ENCODE measurements around the gene CDKAL1.
"Not testable (repeated sequence)": the region's sequence is repeated elsewhere in the genome, so short reads cannot be mapped to it uniquely, and the experiment has no call there.

The CDKAL1 gene

GRCh38 chr6:20755631-20756030 lies 221.4 kb downstream of the CDKAL1 start:
- no peak for DNase-seq

DNA sequence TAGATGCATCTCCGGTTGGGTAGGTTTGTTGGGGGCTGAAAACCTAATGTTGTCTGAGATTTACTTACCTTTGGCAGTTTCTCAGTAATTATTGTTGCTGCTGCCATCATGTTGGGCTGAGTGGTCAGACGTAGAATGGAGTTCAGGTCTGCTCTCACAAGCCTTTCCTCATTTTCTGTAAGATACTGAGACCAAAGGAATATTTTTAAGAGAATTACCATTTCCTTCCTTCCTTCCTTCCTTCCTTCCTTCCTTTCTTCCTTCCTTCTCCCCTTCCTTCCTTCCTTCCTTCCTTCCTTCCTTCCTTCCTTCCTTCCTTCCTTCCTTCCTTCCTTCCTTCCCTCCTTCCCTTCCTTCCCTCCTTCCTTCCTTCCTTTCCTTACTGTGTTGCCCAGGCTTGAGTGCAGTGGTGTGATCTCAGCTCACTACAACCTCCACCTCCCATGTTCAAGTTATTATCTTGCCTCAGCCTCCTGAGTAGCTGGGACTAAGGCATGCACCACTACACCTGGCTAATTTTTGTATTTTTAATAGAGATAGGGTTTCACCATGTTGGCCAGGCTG lies 222.4 kb downstream of the CDKAL1 start:
- not testable (repeated sequence) for DNase-seq

DNA sequence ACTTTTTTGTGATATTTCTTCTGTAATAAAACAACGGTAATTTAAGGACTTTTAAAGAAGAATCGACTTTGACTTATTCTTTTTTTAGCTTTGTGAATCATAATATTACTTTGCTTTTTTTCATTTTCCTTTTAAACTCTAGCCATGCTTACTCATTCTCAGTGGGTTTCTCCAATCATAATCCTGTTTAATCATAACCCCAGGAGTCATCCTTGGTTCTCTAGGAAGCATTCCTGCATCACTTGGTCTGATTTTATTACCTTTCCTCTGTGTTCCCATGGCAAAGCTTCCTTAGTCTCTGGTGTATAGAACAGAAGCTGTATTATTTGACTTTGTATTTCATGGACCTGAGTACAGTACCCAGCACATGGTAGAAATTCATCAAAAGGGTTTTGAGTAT lies 223.5 kb downstream of the CDKAL1 start:
- no peak for DNase-seq

- no peak for DNase-seq
Observed at GRCh38 chr6:20763296-20763695, 229.0 kb downstream of the CDKAL1 start.

- no peak for DNase-seq
Observed at GRCh38 chr6:20769631-20770030, 235.4 kb downstream of the CDKAL1 start.

DNA sequence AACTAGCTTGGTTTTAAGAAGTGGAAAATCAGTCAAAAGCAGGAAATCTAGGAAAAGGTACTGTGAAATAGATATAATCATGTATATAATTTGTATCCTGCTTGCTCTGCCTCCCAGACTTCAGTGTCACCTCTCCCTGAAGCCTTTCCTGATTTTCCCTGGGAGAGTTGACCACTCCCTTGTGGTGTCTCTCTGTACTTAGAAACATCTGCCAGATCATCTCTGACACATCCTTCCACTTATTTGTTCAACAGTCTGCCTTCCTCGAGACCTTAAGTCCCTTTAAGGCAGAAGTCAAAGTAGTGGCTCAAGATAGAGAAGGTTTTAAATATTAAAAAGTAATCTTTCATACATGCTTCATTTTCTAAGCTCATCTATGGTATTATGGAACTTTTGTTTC lies 236.5 kb downstream of the CDKAL1 start:
- DNase-seq: no peak

GRCh38 chr6:20771409-20771808 lies 237.2 kb downstream of the CDKAL1 start:
- no peak for DNase-seq

GRCh38 chr6:20773822-20774221 lies 239.6 kb downstream of the CDKAL1 start:
- DNase-seq: no peak

DNA sequence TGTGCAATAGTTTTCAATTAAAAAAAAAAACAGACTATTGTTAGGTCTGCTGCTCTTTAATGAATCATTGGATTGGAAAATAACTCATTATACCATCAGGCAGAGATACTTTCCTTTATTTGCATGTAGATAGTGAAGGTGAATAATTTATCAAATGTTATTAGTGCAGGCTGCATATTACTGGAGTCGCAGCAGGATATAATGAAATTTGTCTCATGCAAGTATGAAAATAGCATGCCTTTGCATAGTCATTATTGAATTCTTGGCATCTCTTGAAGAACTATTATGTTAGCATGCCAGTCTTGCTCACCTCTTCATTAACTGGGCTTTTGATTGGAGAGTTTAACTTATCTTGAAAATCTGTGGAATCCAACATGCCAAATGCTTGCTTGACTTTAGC lies 241.7 kb downstream of the CDKAL1 start:
- DNase-seq: no peak

DNA sequence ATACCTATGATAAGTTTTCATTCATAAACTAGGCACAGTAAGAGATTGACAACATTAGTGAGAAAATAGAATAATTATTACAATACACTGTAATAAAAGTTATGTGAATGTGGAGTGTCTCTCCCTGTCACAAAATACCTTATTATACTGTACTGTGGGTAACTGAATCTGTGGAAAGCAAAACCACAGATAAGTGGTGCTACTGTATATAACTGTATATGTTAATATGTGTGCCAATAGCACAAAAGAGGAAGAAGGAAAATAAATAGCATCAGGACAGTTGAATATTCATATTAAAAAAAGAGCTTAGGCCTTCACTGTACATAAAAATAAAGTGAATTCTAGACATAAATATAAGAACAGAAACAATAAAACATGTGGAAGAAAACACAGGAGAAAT lies 243.5 kb downstream of the CDKAL1 start:
- DNase-seq: no peak

- DNase-seq: no peak
Observed at GRCh38 chr6:20778459-20778858, 244.2 kb downstream of the CDKAL1 start.

GRCh38 chr6:20778912-20779311 lies 244.7 kb downstream of the CDKAL1 start:
- DNase-seq: no peak

DNA sequence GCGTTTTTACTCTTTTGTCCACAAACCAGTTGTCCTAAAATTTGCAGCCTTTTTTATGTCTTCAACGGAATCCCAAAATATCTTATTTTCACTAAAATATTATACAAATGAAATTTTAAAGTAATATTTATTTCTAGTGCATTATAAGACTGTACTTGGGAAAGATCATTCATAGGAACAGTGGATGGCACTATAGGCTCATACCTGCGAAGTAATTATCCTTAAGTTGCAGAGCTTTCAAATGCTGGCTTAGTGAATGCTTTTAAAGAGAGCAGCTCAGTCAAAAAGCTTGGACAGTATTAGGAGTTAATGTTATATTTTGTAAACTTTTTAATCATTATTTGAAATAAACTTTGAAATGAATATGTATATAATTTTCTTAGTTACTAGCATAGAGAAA lies 254.9 kb downstream of the CDKAL1 start:
- DNase-seq: no peak

- no peak for DNase-seq
Observed at GRCh38 chr6:20790032-20790791, 256.0 kb downstream of the CDKAL1 start.

DNA sequence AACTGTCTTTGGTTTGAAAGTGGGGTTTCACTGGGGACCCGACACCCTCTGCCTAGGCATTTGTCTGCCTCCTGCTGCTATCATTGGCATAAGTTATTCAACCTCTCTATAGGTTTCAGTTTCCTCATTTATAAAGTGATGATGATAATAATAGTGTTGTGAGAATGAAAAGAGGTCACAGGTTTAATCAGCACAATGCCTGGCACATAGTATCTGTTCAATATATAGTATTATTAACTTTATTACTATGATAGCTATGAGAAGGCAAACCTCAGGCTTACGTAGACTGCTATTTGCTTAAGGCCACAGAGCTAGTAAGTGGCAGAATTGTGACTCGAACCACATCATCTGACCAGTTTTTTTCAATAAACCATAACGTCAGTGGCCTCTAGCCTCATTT lies 256.8 kb downstream of the CDKAL1 start:
- no peak for DNase-seq

GRCh38 chr6:20791944-20792343 lies 257.7 kb downstream of the CDKAL1 start:
- no peak for DNase-seq

- DNase-seq: no peak
Observed at GRCh38 chr6:20793174-20793573, 258.9 kb downstream of the CDKAL1 start.

DNA sequence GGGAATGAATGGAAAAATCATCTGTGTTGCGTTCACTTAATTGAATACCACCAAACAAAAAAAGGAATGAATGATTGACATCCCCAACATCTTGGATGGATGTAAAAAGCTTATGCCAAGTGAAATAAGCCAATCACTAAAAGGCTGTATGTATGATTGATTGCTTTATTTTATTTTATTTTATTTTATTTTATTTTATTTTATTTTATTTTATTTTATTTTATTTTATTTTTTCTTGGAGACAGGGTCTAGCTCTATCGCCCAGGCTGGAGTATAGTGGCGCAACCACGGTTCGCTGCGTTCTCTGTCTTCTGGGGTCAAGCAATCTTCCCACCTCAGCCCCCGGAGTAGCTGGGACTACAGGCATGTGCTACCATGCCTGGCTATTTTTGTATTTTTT lies 263.3 kb downstream of the CDKAL1 start:
- no peak for DNase-seq

GRCh38 chr6:20800229-20800628 lies 266.0 kb downstream of the CDKAL1 start:
- no peak for DNase-seq

DNA sequence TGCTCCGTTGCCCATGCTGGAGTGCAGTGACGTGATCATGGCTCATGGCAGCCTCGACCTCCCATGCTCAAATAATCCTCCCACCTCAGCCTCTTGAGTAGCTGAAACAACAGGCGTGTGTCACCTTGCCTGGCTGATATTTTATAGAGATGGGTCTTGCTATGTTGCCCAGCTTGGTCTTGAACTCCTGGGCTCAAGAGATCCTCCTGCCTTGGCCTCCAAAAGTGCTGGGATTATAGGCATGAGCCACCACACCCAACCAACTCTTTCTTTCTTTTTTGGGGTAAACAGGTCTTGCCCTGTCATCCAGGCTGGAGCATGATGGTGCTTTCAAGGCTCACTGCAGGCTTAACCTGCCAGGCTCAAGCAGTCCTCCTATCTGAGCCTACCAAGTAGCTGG lies 266.4 kb downstream of the CDKAL1 start:
- DNase-seq: no peak

DNA sequence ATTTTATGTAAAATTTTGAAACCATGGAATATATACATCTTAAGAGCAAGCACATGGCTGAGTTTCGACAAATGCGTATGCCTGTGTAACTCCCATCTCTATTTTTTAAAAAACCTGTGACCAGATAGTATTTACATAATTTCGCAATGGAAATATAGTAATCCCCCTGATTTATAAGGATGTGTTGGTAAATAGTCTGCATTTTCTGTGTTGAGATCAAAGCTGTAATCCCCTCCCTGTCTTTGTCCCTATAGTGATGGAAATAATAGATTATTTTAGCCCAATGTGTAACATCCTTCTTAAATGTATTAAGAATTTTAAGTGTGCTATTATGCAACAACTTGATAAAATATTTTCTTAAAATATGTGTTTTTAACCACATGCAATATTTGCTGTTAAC lies 267.3 kb downstream of the CDKAL1 start:
- DNase-seq: no peak

GRCh38 chr6:20802596-20802995 lies 268.3 kb downstream of the CDKAL1 start:
- DNase-seq: no peak

GRCh38 chr6:20805021-20805420 lies 270.8 kb downstream of the CDKAL1 start:
- no peak for DNase-seq

DNA sequence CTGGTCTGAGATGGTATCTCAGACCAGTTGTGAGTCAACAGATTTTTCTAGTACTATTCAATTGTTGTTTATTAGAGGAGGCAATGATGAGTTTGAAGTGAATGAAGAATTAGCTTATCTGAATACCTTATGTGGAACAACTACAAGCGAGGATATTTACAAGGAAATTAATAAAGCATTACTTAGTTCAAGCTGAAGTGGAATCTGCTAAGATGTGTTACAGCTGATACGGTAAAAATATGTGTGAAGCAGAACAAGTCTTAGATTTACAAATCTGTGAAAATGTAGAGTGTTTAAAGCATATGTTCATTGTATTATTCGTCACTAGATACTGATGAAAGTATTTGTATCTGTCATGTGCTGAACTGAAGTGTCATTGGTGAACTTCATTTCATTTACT lies 272.4 kb downstream of the CDKAL1 start:
- no peak for DNase-seq

- DNase-seq: no peak
Observed at GRCh38 chr6:20808439-20808838, 274.2 kb downstream of the CDKAL1 start.

Data from stimulated activated CD4-positive, alpha-beta T cell treated with anti-CD3 and anti-CD28 coated beads, Interleukin-12 subunit alpha, Interleukin-12 subunit beta, amount 100 ng/mL, for 4 hours (primary cell).